ENCODE data around the gene UQCC3.
A peak's percentile ranks its signal among the peaks of the same experiment; 100 is the strongest.
"Not testable (repeated sequence)": the region's sequence is repeated elsewhere in the genome, so short reads cannot be mapped to it uniquely, and the experiment has no call there.

UQCC3 gene

DNA sequence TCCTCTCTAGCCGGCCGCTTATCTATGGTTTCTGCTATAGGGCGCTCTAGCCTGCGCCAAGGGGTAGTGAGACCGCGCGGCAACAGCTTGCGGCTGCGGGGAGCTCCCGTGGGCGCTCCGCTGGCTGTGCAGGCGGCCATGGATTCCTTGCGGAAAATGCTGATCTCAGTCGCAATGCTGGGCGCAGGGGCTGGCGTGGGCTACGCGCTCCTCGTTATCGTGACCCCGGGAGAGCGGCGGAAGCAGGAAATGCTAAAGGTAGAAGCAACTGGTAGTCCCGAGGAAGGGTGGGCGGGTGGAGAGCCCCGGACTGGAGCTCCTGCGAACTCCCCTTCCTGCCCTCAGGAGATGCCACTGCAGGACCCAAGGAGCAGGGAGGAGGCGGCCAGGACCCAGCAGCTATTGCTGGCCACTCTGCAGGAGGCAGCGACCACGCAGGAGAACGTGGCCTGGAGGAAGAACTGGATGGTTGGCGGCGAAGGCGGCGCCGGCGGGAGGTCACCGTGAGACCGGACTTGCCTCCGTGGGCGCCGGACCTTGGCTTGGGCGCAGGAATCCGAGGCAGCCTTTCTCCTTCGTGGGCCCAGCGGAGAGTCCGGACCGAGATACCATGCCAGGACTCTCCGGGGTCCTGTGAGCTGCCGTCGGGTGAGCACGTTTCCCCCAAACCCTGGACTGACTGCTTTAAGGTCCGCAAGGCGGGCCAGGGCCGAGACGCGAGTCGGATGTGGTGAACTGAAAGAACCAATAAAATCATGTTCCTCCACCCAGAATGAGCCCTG is at the start of gene UQCC3, which contains the start of gene LBHD1:
Gene UQCC3, plus strand, starts transcription at position 66 of the 782 bp plus-strand sequence. Its CDS starts 73 bp downstream, at position 139.
Gene LBHD1, minus strand, starts transcription at position 660 of the 782 bp plus-strand sequence. CDS start 2,236 bp downstream, outside the sequence.
- no peak for FAIRE-seq

- FAIRE-seq: no peak
Observed at GRCh38 chr11:62622476-62623089, 48.9 kb upstream of the UQCC3 start.

DNA sequence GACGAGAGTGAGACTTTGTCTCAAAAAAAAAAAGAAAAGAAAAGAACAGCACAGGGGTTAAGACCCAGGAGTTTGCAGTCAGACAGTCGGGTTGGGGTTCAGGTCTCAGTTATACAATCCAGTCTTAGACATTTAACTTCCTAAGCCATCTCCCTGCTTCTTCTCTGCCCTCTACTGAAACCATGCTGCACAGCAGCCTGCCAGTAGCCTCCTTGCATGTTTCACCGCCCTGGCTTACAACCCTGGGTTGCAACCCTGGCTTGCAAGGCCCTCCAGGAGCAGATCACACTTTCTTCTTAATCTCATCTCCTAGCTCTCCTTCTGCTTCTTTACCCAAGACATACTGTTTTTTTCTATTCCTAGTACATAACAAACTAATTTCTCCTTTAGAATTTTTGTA is 43.8 kb upstream of the UQCC3 start:
- no peak for FAIRE-seq

DNA sequence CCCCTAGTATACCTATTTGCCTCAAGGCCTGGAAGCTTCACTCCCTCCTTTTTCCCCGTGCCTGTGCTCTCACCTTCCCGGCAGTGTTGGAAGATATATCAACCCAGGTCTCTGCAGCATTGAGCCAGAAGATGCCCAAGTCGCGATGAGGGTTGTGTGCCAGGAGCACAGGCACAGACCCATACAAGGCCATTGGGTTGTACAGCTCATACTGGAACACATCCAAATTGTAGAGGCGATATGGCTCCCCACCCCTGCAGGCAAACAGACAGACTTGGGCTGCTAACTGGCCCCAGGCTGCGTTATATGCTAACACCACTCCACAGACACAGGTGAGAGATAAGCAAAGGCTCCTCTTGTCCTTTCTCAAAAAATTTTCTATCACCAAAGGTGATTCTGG is 39.0 kb upstream of the UQCC3 start:
- no peak for FAIRE-seq

GRCh38 chr11:62644220-62644619 is 27.3 kb upstream of the UQCC3 start:
- FAIRE-seq: no peak

DNA sequence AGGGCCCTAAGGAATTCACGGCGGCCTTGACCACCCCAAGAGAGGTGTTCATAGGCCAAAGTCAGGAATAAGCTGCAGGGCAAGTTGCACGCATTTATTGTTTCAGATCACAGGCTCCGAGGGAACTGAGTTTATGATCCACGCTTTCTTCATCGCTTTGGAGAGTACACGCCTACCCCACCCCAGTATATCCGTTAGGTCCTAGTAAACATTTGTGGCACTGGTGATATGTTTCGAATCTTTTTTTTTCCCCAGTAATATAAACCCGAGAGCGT is 25.9 kb upstream of the UQCC3 start:
- no peak for FAIRE-seq

DNA sequence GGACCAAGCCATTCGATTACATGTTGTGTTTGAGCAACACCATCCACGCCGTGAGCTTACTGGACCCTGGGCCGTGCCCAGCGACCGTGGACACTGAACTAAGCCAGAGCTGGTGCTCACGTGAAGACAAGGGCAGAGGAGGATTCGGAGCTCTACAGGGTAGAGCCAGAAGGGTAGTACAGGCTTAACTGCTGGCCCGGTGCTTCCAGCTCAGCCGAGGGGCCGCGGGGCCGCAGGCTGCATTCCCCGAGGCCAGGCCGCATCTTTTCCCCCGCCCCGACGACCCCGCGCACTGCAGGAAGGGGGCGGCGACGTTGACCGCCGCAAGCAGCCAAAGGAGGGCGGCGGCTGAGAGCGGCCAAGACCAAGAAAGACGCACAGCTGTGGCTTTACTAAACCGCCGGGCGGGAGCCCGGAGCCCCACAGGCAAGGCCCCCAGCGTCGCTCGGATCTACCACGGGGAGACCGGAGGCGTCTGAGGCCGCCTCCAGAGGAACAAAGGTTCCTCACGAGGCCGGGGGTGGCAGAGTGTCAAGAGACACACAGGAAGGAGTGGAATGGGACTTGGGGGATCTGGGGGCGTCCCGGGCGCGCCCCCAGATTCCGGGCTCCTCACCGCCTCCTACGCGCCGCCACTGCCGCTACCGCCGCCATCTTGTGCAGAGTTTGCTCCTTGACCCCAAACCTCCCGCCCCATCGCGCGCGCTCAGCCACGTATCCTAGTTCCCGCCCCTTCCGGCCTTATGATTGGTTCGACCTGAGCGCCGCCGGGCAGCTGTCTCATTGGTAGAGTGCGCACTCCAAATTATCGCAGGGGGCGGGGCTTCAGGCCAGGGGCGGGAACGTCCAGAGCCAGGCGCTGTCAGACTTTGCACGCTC is 25.3 kb upstream of the UQCC3 start, which contains the start of gene GANAB:
Gene GANAB, minus strand, starts transcription at position 668 of the 879 bp plus-strand sequence. Its CDS starts 14 bp downstream, at position 654.
- FAIRE-seq: peak; percentile 92

DNA sequence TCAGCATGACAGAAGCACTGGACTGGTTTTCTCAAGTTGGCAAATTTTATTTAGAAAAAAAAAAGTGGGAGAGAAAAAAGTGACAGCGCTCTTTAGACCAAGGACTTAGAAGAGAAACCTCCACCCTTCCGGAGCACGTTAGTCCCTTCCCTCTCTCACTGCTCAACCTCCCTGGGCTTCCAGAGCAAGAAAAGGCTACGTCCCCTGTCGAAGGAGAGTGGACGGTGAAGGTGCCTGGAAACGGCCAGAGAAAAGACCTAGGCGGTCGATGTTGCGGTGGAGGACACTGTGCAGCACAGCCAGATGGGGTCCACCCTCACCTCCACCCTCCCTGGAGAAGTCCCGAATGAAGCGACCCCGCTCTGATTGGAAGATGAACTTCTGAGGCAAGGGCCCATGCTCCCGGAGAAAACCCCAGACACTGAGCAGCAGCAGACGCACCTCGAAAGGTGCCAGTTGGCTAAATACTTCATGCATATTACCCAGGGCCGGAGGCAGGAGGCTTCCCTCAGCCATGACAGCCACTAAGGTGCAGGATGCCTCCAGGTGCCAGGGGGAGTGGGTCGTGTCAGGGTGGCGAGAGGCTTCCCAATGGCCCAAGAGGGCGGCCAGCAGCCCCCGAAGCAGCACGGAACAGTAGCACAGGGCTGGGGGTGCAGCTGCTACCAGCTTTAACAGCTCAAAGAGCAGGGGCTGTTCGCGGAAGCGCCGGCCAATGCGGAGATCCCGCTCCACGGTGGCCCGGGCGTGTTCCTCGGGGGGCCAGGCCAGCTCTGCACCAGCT is 24.5 kb upstream of the UQCC3 start:
- no peak for FAIRE-seq

DNA sequence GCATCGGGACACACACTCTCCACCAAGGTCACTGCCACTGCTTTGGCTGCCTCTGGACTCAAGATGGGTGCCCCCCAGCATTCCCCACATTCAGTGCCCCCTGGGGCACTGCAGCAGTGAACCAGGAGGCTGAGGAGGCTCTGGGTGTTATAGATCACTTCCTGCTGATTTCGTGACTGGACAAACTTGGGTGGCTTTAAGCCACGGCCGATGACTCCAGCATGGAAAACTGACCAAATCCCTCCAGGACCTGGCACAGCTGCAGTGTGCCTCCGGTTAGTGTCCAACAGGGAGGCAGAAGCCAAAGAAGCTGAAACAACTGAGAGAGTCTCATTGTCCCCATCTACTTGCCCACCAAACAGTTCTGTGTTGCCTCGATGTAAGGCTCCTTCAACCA is 23.9 kb upstream of the UQCC3 start:
- FAIRE-seq: no peak

GRCh38 chr11:62648185-62648966 is 23.1 kb upstream of the UQCC3 start:
- FAIRE-seq: no peak

- no peak for FAIRE-seq
Observed at GRCh38 chr11:62648967-62649364, 22.5 kb upstream of the UQCC3 start.

DNA sequence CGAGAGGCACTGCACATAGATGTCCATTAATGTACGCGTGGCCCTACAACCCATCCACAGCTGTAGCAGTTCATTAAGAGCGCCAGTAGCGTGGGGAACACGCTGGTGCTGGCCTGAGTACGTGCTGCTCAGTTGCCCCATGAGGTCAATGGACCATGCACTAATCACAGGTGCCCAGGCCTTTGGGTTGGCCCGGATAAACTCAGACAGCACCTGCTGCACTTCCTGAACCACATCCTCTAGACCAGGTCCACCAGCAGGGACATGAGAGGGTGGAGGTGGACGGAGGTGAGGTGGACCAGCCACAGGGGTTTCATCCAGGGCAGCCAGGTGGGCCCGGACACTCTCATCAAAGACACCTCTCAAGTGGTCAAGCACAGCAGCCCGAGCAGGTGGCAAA is 22.0 kb upstream of the UQCC3 start:
- no peak for FAIRE-seq

DNA sequence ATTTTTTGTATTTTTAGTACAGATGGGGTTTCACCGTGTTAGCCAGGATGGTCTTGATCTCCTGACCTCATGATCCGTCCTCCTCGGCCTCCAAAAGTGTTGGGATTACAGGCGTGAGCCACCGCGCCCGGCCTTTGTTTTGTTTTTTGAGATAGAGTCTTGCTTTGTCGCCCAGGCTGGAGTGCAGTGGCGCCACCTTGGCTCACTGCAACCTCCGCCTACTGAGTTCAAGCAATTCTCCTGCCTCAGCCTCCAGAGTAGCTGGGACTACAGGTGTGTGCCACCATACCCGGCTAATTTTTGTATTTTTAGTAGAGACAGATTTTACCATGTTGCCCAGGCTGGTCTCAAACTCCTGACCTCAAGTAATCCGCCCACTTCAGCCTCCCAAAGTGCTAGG is 21.2 kb upstream of the UQCC3 start:
- not testable (repeated sequence) for FAIRE-seq

DNA sequence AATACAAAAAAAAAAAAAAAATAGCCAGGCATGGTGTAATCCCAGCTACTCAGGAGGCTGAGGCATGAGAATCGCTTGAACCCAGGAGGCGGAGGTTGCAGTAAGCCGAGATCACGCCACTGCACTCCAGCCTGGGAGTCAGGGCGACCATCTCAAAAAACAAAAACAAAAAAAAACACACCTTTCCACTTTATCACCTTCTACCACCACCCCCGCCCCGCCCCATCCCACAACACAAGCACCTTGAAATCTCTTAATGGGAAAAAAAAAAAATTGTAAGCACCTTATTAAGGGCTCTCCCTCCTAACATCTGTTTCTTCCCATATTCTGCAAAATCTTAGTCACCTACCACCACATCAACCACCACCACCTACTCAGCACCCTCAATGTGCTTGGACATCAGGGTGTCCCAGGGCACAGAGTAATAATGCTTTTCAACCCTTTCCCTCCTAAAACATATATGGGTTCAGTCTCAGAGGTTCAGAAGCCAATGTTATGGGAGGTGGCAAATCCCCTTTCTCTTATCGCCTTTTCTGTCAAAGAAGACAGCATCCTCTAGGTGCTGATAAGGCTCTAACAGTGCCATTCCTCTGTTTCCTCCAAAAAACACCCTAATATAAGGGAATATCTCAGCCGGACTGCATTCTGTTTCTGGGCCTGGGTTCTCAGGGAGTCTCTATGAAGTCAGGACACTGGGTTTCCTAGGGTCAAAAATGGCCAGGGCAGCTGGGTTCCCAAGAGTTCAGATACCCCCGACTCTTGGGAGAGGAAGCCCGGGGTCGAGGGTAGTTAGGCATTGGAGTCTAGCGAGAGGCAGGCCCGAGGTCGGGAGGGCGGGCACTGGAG is 19.1 kb upstream of the UQCC3 start:
- FAIRE-seq: no peak

- FAIRE-seq: no peak
Observed at GRCh38 chr11:62654297-62654696, 17.2 kb upstream of the UQCC3 start.

- no peak for FAIRE-seq
Observed at GRCh38 chr11:62656796-62657429, 14.6 kb upstream of the UQCC3 start.

DNA sequence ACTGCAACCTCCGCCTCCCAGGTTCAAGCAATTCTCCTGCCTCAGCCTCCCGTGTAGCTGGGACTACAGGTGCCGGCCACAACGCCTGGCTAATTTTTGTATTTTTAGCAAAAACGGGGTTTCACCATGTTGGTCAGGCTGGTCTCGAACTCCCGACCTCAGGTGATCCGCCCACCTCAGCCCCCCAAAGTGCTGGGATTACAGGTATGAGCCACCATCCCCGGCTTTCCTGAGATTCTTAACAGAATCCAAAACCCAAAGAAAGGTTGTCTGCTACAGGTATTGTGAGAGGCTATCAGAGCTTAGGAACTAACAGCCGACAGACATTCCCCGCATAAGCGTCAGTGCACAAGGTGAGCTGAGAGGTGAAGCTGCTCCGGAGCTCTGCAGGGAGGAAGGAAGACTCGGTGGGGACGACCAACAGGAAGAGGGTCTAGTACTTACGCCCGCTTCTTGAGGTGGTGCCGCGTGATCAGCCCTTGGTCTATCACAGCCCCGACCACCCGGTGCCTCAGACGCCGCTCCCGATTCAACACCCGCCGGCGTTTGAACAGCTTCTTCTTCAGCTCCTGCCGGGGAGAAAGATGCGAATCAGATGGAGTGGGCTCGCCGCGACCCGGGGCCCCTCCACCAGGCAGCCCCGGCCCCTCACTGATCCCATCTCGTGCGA is 6.9 kb upstream of the UQCC3 start:
- FAIRE-seq: no peak

- no peak for FAIRE-seq
Observed at GRCh38 chr11:62665075-62665598, 6.3 kb upstream of the UQCC3 start, which contains the start of the genes C11orf98 and CSKMT. C11orf98 (minus strand) TSS chr11:62665210; CDS start chr11:62665169, 41 bp downstream. CSKMT (plus strand) TSS chr11:62665312; CDS start chr11:62665880, 568 bp downstream.

DNA sequence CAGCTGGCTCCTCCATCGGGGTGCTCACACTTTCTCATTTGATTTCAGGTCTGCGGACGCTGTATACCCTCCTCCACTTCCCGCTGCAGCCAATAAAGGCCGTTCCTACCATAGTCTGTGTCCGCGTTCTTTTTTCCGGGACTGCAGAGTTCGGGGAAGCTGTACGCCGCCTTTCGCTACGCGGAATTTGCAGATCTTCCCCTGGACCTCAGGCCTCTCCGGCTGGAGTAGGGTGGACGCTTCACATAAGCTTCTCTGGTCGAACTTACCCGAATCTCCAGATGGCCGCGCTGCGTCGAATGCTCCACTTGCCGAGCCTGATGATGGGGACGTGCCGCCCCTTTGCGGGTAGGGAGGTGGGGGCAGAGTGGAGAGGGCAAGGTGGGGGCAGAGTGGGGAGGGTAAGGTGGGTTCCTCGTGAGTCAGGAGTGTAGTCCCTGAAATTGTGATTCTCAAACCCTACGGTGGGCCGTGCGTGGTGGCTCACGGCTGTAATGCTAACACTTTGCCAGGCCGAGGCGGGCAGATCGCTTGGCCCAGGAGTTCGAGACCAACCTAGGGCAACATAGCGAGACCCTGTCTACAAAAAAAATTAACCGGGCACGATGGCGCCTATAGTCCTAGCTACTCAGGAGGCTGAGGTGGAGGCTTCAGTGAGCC is 5.7 kb upstream of the UQCC3 start:
- FAIRE-seq: no peak
